ENCODE results near the gene RUNDC3A. TPM values are rescaled to one million over a fixed set of nuclear protein-coding genes. Genes with fewer than 3 reads are reported as not detected.

RUNDC3A gene
- polyA plus RNA-seq, 1 experiment = 0.11 TPM

DNA sequence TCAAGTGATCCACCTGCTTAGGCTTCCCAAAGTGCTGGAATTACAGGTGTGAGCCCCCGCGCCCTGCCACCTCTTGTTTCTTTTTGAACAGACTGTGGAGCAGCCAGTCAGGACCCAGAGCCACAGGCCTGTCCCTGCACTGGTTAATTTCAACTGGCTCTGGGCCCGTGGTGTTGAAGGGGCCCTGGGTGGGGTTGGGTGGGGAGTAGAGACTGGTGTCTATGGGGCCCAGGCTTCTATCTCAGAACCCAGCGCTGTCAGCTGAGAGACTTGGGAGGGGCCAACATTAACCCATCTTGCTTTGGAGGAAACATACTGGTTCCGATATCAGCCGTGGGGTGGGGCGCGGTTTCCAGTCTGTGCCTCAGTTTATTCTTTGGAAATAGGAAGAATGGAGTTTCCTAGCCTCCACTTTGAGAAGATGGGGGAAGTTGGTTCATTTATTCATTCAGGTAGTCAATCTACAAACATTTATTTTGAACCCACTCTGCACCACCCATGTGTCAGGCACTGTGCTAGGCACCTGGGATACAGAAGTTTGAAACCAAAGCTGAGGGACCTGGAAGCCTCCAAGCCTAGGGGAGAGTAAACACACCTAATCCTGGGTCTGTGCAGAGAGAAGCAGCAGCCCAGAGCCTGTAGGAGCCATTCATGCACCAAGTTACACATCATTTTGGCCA is 24.9 kb upstream of the RUNDC3A start:
- POLR2A ChIA-PET = no interaction called here
- Histone ChIP-seq H3K4me3 (ENCODE audit: low read depth, low read length) (no peak overlapping the region), H3K27ac (ENCODE audit: low read depth, low read length) (no peak overlapping the region), H3K27me3 (ENCODE audit: control insufficient read depth, insufficient read depth, low read length) (no peaks in the 10 kb centered on the region), H3K9me3 (ENCODE audit: control insufficient read depth, insufficient read depth, low read length) (no peaks in the 10 kb centered on the region)
- TF ChIP-seq, protein P1, sequence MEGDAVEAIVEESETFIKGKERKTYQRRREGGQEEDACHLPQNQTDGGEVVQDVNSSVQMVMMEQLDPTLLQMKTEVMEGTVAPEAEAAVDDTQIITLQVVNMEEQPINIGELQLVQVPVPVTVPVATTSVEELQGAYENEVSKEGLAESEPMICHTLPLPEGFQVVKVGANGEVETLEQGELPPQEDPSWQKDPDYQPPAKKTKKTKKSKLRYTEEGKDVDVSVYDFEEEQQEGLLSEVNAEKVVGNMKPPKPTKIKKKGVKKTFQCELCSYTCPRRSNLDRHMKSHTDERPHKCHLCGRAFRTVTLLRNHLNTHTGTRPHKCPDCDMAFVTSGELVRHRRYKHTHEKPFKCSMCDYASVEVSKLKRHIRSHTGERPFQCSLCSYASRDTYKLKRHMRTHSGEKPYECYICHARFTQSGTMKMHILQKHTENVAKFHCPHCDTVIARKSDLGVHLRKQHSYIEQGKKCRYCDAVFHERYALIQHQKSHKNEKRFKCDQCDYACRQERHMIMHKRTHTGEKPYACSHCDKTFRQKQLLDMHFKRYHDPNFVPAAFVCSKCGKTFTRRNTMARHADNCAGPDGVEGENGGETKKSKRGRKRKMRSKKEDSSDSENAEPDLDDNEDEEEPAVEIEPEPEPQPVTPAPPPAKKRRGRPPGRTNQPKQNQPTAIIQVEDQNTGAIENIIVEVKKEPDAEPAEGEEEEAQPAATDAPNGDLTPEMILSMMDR (IDR thresholded peaks at IDR 0.05; ENCODE audit: low read depth, low read length) = no peak
- CTCF ChIA-PET = no interaction called here
- no peak for DNase-seq (ENCODE audit: low read depth, low spot score)

DNA sequence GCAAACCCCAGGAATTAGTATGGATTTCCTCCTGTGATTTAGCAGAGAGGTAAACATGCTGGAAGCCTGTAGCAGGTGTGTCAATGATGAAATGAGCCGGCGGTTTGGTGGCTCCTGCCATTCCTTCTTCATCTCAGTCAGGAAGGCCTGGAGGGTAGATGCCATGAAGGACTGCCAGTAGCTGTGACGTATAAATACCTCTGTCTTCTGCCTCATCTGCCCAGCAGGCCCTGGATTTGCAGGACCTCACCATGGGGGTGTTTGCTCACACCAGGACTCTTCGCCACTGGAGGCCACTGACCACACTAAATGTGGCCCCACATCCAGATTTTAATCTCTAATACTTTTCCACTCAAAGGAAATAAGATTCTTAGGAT is 24.4 kb upstream of the RUNDC3A start:
- no peak for DNase-seq (ENCODE audit: low read depth, low spot score)
- ChIA-PET POLR2A (no interaction called here), CTCF (no interaction called here)
- Histone ChIP-seq H3K9me3 (ENCODE audit: control insufficient read depth, insufficient read depth, low read length) (no peaks in the 10 kb centered on the region), H3K4me3 (ENCODE audit: low read depth, low read length) (no peak overlapping the region), H3K27ac (ENCODE audit: low read depth, low read length) (no peak overlapping the region), H3K27me3 (ENCODE audit: control insufficient read depth, insufficient read depth, low read length) (no peaks in the 10 kb centered on the region)
- TF ChIP-seq, protein P1 (IDR thresholded peaks at IDR 0.05; ENCODE audit: low read depth, low read length) = no peak

DNA sequence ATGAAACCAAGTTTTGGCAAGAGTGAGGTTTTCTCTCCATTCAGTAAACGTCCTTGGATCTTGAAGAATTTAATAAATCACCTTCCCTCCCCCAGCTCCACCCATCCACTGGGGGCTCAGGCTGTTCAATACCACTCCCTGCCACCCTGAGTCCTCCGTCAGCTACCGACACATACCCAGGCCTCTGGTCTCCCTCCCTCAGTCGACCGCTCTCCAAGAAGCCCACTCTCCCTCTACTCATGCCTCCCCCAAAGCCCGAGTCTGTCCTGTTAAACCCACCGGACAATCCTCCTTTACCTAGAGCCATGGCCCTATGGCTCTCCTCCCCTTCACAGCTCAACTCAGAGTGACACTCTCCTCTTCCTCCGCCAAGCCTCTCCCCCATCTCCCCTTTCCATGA is 20.8 kb upstream of the RUNDC3A start:
- DNase-seq (ENCODE audit: low read depth, low spot score) = no peak
- Histone ChIP-seq H3K27me3 (ENCODE audit: control insufficient read depth, insufficient read depth, low read length) (peaks cover 9% of the 10 kb centered on the region), H3K4me3 (ENCODE audit: low read depth, low read length) (no peak overlapping the region), H3K27ac (ENCODE audit: low read depth, low read length) (no peak overlapping the region), H3K9me3 (ENCODE audit: control insufficient read depth, insufficient read depth, low read length) (no peaks in the 10 kb centered on the region)
- CTCF ChIA-PET = interaction anchor here (0.6 kb wide), 2 partner anchors 76 to 158 kb away, joined by 3 to 5 read pairs; partner anchors contain the start of gene FAM171A2
- TF ChIP-seq, protein P1 (IDR thresholded peaks at IDR 0.05; ENCODE audit: low read depth, low read length) = no peak
- POLR2A ChIA-PET = no interaction called here

DNA sequence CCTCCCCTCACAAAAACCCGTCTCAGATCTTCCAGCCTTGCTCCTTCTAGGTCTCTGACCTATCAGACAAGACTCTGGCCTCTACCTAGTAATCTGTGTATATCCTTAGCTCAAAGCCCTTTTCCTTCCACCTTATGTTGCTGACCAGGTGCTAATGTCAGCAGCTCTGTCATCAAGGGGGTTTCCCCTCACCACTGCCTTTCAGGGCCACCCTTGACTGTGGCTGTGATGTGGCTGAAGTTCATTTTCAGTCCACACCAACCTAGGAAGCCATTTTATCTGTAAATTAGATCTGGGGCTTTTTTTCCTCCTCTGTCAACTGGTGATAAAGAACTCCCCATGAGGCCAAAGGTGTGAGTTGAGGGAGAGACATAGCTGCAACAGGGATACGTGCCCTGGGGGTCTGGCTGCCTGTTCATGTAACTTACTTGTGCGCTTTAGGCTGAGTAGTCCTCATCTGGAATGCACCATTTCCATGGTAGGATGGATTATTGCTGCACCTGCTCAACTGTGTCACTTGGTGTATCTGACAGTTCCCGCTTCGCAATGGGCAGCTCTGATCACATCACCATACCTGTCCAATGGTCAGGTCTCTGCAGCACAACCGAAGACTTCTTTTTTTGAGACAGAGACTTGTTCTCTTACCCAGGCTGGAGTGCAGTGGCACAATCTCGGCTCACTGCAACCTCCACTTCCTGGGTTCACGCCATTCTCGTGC is 14.7 kb upstream of the RUNDC3A start:
- no peak overlapping the region for H3K27ac ChIP-seq (ENCODE audit: low read depth, low read length)
- H3K27me3 ChIP-seq (ENCODE audit: control insufficient read depth, insufficient read depth, low read length) = peaks cover 25% of the 10 kb centered on the region
- POLR2A ChIA-PET = no interaction called here
- CTCF ChIA-PET = no interaction called here
- H3K9me3 ChIP-seq (ENCODE audit: control insufficient read depth, insufficient read depth, low read length) = no peaks in the 10 kb centered on the region
- DNase-seq (ENCODE audit: low read depth, low spot score) = no peak
- H3K4me3 ChIP-seq (ENCODE audit: low read depth, low read length) = no peak overlapping the region
- TF ChIP-seq, protein P1 (IDR thresholded peaks at IDR 0.05; ENCODE audit: low read depth, low read length) = no peak

DNA sequence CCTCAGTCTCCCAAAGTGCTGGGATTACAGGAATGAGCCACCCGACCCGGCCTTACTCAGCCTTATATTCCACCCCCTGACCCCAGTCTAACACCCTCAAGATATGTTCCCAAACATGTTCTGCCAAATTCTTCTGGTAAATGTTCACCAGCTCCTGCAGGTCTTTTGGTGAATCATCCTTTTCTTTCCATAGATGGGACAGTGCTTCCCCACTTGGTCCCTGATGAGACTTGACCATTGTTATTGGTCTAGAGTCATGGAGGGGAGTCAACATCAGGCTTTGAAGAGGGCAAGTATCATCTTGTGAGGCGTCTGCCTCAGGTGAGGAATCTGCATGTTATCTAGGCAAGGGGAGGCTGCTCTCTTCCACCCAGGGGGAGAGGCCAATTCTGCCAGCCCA is 10.4 kb upstream of the RUNDC3A start:
- Histone ChIP-seq H3K4me3 (ENCODE audit: low read depth, low read length) (no peak overlapping the region), H3K9me3 (ENCODE audit: control insufficient read depth, insufficient read depth, low read length) (no peaks in the 10 kb centered on the region), H3K27me3 (ENCODE audit: control insufficient read depth, insufficient read depth, low read length) (peaks cover 27% of the 10 kb centered on the region), H3K27ac (ENCODE audit: low read depth, low read length) (no peak overlapping the region)
- CTCF ChIA-PET = no interaction called here
- TF ChIP-seq, protein P1 (IDR thresholded peaks at IDR 0.05; ENCODE audit: low read depth, low read length) = no peak
- POLR2A ChIA-PET = no interaction called here
- DNase-seq (ENCODE audit: low read depth, low spot score) = no peak
